Caco-2 (cell line): ENCODE data around the gene PDE9A. TPM values are rescaled to one million over a fixed set of nuclear protein-coding genes. Genes with fewer than 3 reads are reported as not detected.

ENCODE experiments used
- BruUV-seq: library from RNA; stranded (reverse); fragments of 400-500 nt; replicated peaks from 2 replicates; lab custom pipeline; 2021; lab: Mats Ljungman, UMichigan
- CTCF ChIA-PET: fragments of 300-600 bp; sonication (Branson Sonifier 250); formaldehyde crosslinking; loops from one replicate; lab custom pipeline; 2022; ENCODE audit warnings: antibody characterized with exemption; lab: Charles Lee
- POLR2A ChIA-PET: fragments of 300-600 bp; sonication (Branson Sonifier 250); formaldehyde crosslinking; loops from one replicate; lab custom pipeline; 2022; ENCODE audit warnings: antibody characterized with exemption; lab: Charles Lee
- DNase-seq, 2 experiments: peaks; one replicate each; pipeline versions ENCODE4 v3.0.0 to v3.0.0-alpha.2; 2020 to 2022
- H3K27me3 ChIP-seq: replicated peaks from 2 replicates; pipeline ENCODE4 v1.6.0; 2011; ENCODE audit warnings: low read length; ENCODE audit not compliant: control insufficient read depth, insufficient read depth
- H3K36me3 ChIP-seq: 2 replicates; pipeline ENCODE4 v1.5.1; 2011; ENCODE audit warnings: low read length; ENCODE audit not compliant: control insufficient read depth, insufficient read depth
- H3K4me1 ChIP-seq: fragments of 250-450 bp; sonication (Bioruptor Pico); 2 replicates; pipeline ENCODE4 v1.5.1; 2020; ENCODE audit warnings: mild to moderate bottlenecking
- H3K4me3 ChIP-seq: 2 replicates; pipeline ENCODE4 v1.5.1; 2011; ENCODE audit warnings: low read depth, mild to moderate bottlenecking, control low read depth, low read length
- H3K9me3 ChIP-seq: fragments of 250-450 bp; sonication (Bioruptor Pico); 2 replicates; pipeline ENCODE4 v1.5.1; 2020; ENCODE audit warnings: mild to moderate bottlenecking, moderate library complexity
- H3K27ac Mint-ChIP-seq: one replicate; pipeline ENCODE4 v1.8.0; 2022; ENCODE audit warnings: mixed read lengths; ENCODE audit not compliant: unreplicated experiment
- H3K27me3 Mint-ChIP-seq: one replicate; pipeline ENCODE4 v1.8.0; 2022; ENCODE audit warnings: mixed read lengths; ENCODE audit not compliant: insufficient read depth, unreplicated experiment
- H3K36me3 Mint-ChIP-seq: one replicate; pipeline ENCODE4 v1.8.0; 2022; ENCODE audit warnings: mild to moderate bottlenecking, mixed read lengths; ENCODE audit not compliant: insufficient read depth, unreplicated experiment
- H3K4me1 Mint-ChIP-seq: one replicate; pipeline ENCODE4 v1.8.0; 2022; ENCODE audit warnings: low read depth, mixed read lengths; ENCODE audit not compliant: unreplicated experiment
- H3K4me3 Mint-ChIP-seq: one replicate; pipeline ENCODE4 v1.8.0; 2022; ENCODE audit warnings: mild to moderate bottlenecking, moderate library complexity, mixed read lengths; ENCODE audit not compliant: unreplicated experiment
- H3K9me3 Mint-ChIP-seq: one replicate; pipeline ENCODE4 v1.8.0; 2022; ENCODE audit warnings: mixed read lengths; ENCODE audit not compliant: unreplicated experiment
- CTCF ChIP-seq, 2 experiments: fragments of 200-600 bp in 1 of 2; IDR thresholded peaks; 1 replicate in 1 of 2; 2 replicates in 1 of 2; pipeline versions ENCODE4 v1.5.1 to v1.8.0; 2011 to 2022; ENCODE audit warnings: antibody characterized with exemption in 1 of 2, control low read depth in 1 of 2, inconsistent platforms in 1 of 2, low read depth in 1 of 2, low read length in 1 of 2, mild to moderate bottlenecking in 1 of 2, moderate library complexity in 1 of 2; ENCODE audit not compliant: insufficient read depth in 1 of 2, severe bottlenecking in 1 of 2, unreplicated experiment in 1 of 2
- intact Hi-C: fragments of 100-400 bp; cut with micrococcal nuclease; formaldehyde crosslinking; loops from one replicate; pipeline ENCODE4 v1.10.0; 2022; ENCODE audit not compliant: unreplicated experiment
- total RNA-seq: library from RNA; stranded (reverse); gene quantifications from 2 replicates; pipeline ENCODE4 v1.2.3, GENCODE V29; 2022

The PDE9A gene
- total RNA-seq, 1 experiment from 2014 or later = 9.7 TPM

- POLR2A ChIA-PET = no interaction called here
- CTCF ChIA-PET = no interaction called here
These were observed 41.0 kb upstream of the PDE9A start for GRCh38 chr21:42612390-42612789.

GRCh38 chr21:42613756-42614155, 39.7 kb upstream of the PDE9A start:
- BruUV-seq = no TSS peak
- Mint-ChIP-seq H3K36me3 (no peaks in the 10 kb centered on the region), H3K4me1 (peaks cover 5% of the 10 kb centered on the region), H3K4me3 (no peak overlapping the region), H3K27me3 (no peaks in the 10 kb centered on the region), H3K9me3 (peaks cover 10% of the 10 kb centered on the region), H3K27ac (peak overlapping the region; percentile 34)
- CTCF ChIA-PET = no interaction called here
- Histone ChIP-seq H3K9me3 (no peaks in the 10 kb centered on the region), H3K27me3 (no peaks in the 10 kb centered on the region), H3K4me1 (peaks cover 24% of the 10 kb centered on the region), H3K36me3 (no peaks in the 10 kb centered on the region), H3K4me3 (no peak overlapping the region)
- no peak for DNase-seq
- intact Hi-C loops = loop anchor here (5.0 kb wide), 1 partner anchor 326 kb away; no protein-coding TSS in a partner anchor
- POLR2A ChIA-PET = no interaction called here
- TF ChIP-seq CTCF (IDR thresholded peaks at IDR 0.05; ENCODE audit: insufficient read depth in 1 of 2, low read depth in 1 of 2, low read length in 1 of 2, severe bottlenecking in 1 of 2, unreplicated experiment in 1 of 2) = no peak

More at GRCh38 chr21:42612390-42612789, 41.0 kb upstream of the PDE9A start:
- Mint-ChIP-seq H3K4me3 (no peak overlapping the region), H3K4me1 (peaks cover 12% of the 10 kb centered on the region), H3K27me3 (no peaks in the 10 kb centered on the region), H3K36me3 (peaks cover 11% of the 10 kb centered on the region), H3K9me3 (peaks cover 10% of the 10 kb centered on the region), H3K27ac (no peak overlapping the region)
- no peaks in the 10 kb centered on the region for H3K36me3 ChIP-seq
- BruUV-seq = no TSS peak
- peaks cover 37% of the 10 kb centered on the region for H3K4me1 ChIP-seq
- intact Hi-C loops = loop anchor here (5.0 kb wide), 1 partner anchor 325 kb away; no protein-coding TSS in a partner anchor
- DNase-seq = no peak
- H3K4me3 ChIP-seq = no peak overlapping the region
- no peak for TF ChIP-seq CTCF (IDR thresholded peaks at IDR 0.05; ENCODE audit: insufficient read depth in 1 of 2, low read depth in 1 of 2, low read length in 1 of 2, severe bottlenecking in 1 of 2, unreplicated experiment in 1 of 2)
- no peaks in the 10 kb centered on the region for H3K9me3 ChIP-seq
- no peaks in the 10 kb centered on the region for H3K27me3 ChIP-seq

GRCh38 chr21:42614396-42614795, 39.0 kb upstream of the PDE9A start:
- H3K4me3 ChIP-seq = no peak overlapping the region
- no peak overlapping the region for H3K4me3 Mint-ChIP-seq
- no peaks in the 10 kb centered on the region for H3K4me1 Mint-ChIP-seq
- intact Hi-C loops = loop anchor here (5.0 kb wide), 1 partner anchor 327 kb away; no protein-coding TSS in a partner anchor
- BruUV-seq = no TSS peak
- no peaks in the 10 kb centered on the region for H3K27me3 ChIP-seq
- DNase-seq = no peak
- no peaks in the 10 kb centered on the region for H3K27me3 Mint-ChIP-seq
- no peaks in the 10 kb centered on the region for H3K36me3 Mint-ChIP-seq
- H3K4me1 ChIP-seq = peaks cover 17% of the 10 kb centered on the region
- H3K36me3 ChIP-seq = no peaks in the 10 kb centered on the region
- ChIA-PET CTCF (interaction anchor here (0.9 to 1.0 kb wide), 3 partner anchors 21 to 40 kb away, joined by 3 to 4 read pairs (median 4); no protein-coding TSS in a partner anchor), POLR2A (no interaction called here)
- no peak overlapping the region for H3K27ac Mint-ChIP-seq
- TF ChIP-seq CTCF (IDR thresholded peaks at IDR 0.05; ENCODE audit: insufficient read depth in 1 of 2, low read depth in 1 of 2, low read length in 1 of 2, severe bottlenecking in 1 of 2, unreplicated experiment in 1 of 2) = no peak
- no peaks in the 10 kb centered on the region for H3K9me3 ChIP-seq
- H3K9me3 Mint-ChIP-seq = peaks cover 10% of the 10 kb centered on the region
